GM21786 (cell line): Measurements from ENCODE around the gene HOXC5.
"Not testable (repeated sequence)": the region's sequence is repeated elsewhere in the genome, so short reads cannot be mapped to it uniquely, and the experiment has no call there.

ENCODE experiments used
- ATAC-seq: cut with Tn5 transposase; IDR thresholded peaks from one replicate; pipeline ENCODE4 v1.9.1; 2021; ENCODE audit not compliant: unreplicated experiment

Gene HOXC5

GRCh38 chr12:54032086-54032619, 697 bp upstream of the HOXC5 start:
- ATAC-seq: no peak

- ATAC-seq: no peak
Observed at GRCh38 chr12:54033106-54033979, 493 bp downstream of the HOXC5 start.

DNA sequence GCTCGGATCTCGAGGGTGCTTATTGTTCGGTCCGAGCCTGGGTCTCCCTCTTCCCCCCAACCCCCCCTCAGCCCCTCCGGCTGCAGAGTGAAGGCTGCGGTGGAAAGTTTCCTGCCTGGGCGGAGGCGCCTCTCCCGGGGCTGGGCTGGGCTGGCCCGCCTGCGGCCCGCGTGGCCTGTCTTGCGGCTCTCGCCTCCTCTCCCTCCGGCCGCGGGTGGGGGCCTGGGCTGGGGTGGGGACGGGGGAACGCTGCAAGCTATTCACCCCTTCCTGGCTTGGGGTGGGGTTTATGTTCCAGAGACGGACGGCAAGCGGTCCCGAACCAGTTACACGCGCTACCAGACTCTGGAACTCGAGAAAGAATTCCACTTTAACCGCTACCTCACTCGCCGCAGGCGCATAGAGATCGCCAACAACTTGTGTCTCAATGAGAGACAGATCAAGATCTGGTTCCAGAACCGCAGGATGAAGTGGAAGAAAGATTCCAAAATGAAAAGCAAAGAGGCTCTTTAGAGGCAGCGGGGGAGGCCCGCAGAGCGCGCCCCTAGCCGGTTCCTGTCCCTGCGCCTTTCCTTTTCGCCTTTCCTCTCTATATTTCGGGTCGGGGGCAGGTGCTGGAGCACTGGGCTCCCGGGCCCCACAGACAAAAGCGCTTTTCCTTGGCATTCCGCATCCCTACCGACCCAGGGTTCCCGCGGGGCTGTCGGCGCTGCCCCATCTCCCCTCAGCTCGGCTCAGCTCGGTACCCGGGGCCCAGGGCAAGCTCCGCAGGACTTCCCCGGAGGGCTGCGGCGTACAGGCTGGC, 1.3 kb downstream of the HOXC5 start:
- no peak for ATAC-seq

DNA sequence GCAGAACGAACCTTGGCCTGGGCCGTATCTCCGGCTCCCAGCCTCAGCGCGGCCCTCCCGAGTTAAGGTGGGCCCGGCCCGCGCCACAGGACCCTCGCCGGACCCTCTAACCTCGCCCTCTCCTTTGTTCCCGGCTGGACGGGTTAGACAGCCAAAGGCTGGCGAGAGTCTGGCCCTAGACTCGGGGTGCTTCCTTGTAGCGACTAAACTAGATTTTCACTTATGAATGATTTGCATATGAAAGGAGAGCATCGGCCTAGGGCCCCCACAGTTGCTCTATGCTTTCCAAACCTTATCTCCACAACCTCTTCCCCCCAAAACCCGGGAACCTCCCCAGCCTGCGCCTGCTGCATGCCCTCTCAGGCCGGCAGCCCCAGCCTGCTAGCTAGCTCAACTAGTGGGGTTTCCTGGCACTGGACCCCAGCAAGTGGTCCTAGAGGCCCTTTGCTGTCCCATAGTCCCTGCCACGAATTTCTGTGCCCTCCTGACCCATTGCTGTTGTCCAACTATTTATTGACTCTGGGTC, 2.0 kb downstream of the HOXC5 start:
- ATAC-seq: no peak

DNA sequence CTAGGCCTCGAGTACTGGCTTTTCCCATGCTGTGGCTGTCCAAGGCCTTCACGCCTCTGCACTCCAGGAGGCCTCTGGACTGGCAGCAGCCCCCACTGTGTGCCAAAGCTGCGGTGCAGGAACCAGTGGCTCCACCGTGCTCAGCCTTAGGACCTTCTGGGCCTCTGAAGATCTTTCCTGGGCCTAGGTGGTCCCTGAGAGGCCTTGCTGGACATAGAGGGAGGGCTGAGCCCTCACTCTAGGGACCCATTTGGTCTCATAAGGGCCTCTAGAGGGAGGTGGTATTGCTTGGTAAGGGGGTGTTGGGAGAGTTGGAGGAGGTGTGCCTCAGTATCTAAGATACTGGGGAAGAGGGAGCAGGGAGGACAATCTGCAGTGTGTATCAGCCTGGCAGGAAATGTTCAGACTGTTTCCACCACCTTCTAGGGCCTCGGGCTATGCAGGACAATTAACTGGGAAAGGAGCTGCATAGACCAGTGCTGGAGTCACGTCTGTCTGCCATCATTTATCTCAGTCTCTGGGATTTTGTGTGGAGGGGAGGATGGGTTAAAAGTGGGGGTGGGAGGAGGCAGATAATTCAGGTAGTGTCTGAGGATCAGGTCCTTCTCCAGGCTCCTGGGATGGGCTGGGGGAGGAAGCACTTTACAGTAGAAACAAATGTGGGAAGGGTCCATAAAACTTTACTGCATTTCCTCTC, 2.9 kb downstream of the HOXC5 start:
- no peak for ATAC-seq

DNA sequence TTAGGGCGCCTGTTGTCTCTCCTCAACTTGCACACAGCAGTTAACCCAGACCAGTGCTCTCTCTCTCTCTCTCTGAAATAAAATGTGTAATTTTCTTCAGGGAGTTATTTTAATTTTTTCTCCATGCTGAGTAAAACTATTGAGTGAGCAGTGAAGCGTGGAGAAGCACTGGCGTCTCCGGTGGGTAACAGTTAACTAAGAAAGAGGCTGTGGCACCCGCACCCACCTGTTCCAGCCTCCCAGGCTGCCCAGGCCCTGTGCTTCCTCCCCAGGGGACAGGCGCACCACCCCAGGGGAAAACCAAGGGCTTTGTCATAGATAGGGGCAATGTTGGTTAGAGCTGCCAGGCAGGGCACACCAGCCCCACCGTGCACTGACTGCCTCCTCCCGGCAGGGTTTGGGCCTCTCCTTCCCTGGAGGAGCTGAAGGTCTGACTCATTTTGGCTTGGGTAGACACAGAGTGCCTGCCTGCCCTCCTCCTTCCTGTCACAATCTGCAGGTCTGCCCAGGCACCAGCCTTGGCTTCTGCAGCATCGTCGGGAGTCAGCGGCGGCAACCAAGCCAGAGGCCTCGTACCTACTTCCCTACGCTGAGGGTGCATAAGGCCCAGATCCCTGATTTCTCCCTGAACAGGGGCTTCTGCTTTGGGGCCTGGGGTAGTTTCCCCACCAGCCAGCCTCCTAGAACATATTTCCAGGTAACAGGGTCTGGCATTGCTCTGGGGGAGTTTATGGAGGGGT, 3.9 kb downstream of the HOXC5 start:
- peak; percentile 47 for ATAC-seq

DNA sequence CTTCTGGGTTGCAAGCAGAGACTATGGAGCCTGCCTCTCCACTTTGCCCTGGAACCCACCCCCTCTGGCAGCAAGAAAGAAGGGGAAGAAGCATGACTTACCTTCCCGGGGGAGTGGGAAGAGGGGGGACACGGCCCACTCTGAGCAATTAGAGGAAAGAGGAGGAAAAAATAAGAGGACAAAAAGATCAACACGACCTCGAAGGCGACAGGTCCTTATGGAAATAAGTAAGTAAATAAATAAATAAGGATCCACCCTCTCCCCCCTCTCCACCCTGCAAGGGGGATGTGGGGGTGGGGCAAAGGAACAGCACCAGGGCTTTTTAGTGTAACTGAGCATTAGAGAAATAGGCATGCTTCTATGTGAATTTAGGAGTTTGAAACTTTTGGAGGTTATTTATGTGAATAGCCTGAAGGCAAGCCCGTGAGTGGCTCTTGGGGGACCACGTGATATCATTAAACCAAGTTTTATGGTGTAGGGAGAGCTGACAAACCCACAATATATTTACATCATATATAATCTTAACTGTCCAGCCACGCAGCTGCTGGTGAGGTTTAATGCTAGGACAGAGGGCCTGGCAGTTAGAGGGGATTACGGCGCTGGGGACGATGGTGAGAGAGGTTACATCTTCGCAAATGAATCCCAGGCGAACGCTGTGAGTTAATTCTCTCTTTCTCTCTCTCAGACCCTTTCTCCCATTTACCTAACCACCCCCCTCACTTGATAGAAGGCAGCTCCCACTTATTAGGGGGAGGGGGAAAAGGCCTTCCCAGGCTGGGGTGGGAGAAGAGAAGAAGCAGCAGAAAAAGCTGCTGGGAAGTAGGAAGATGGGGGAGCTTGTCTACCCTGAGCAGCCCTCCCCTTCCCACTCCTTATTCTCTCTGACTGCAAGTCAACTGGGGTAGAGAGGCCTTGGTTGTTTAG, 4.8 kb downstream of the HOXC5 start:
- ATAC-seq: no peak

DNA sequence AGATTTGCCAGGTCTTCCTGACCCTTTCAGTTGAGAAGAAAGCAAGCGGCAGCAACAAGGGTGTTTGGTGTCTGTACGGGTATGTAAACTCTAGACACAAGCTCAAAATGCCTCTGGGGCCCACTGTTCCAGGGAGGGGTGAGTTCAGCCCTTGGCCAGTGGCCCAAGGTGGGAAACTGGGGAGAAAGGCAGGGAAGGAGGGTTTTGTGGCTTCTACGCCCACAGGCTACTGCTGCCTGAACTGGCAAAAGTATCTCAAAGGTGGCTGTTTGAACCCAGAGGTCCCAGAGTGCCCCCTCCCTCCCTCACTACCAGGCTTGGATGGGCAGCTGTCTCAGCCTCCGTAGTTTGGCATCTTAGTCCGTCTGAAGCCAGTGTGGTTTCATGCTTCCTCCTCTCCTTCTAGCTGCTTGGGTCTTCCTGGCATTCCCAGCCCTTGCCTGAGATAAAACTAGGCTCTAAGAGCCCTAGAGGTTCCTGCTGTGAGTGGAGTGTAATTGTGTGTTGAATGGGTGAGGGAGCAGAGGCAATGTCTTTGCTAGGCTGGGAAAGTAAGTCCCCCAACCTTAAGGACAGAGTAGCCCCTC, 5.5 kb downstream of the HOXC5 start:
- no peak for ATAC-seq

DNA sequence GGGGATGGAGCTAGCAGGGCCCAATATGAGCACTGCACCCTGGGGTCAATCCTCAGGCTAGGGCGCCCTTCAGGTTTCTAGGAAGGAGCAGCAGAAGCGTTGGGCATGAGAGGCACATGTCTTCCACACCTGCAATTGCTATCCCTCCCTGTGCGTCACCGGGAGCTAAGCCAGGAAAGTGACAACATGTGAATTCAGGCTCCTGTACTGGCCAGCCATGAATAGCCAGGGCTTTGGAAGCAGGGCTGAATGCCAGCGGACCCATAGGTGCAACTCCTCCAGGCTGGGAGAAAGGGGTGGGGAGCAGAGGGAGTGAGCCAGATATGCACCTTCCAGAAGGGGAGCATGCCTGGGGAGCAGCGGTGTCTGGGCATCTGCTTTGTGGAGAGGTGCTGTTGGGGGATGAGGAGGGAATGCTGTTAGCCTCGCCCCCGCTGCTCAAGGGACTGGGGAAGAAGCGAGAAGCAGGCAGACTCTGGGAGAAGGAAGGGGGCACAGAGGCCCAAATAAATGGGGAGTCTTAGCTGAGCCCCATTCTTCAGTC, 6.1 kb downstream of the HOXC5 start:
- ATAC-seq: no peak

DNA sequence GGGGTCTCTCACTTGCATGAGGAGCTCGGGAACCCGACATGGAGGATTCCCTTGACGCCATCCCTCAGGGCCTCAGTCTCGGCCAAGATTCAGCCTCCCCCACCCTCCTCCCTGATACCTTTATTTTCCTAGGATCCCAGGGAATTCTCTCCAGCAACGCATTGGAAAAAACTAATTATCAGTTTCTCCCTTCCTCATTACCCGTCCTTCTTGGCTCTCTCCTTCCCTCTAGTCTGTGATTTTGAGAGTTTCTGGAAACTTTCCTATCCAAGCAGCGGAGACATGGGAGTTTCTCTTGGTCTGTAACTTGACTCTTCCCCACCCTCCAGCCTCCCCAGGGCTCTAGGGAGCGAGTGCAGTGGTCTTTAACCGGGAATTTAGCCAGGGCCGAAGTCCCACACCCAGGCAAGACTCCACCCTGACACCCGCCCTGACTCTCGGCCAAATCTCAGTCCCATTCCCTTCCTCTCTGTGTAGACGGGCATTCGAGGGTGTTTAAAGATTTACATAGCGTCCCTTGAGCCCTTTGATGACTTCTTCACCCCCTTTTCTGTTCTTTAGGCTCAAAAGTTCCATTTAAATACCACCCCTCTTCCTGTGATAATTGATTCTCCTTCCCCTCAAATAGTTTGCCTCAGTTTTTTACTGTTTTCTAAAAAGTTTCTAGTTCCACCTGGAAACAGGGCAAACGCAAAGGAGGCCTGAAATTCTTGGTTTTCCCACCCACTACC, 6.7 kb downstream of the HOXC5 start:
- ATAC-seq: no peak

- ATAC-seq: no peak
Observed at GRCh38 chr12:54040148-54040494, 7.3 kb downstream of the HOXC5 start.

DNA sequence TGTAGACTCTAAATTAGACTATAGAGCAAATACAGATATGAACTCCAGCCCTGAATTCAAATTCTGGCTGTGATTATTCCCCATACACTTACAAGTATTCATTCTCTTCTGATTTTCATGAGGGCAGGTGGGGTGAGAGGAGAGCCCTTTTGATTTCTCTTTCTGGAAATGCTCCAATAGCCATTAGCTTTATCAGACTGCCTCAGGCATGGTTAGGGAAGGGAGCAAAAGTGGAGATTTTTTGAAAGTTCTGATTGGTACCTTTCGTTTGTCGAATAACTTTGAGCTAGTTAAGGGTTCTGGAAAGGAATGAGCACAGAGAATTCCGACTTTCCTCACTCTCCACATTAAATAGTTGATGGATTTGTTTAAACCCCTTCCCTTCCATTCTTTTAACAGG, 7.8 kb downstream of the HOXC5 start:
- ATAC-seq: no peak

GRCh38 chr12:54041097-54041690, 8.3 kb downstream of the HOXC5 start:
- no peak for ATAC-seq

DNA sequence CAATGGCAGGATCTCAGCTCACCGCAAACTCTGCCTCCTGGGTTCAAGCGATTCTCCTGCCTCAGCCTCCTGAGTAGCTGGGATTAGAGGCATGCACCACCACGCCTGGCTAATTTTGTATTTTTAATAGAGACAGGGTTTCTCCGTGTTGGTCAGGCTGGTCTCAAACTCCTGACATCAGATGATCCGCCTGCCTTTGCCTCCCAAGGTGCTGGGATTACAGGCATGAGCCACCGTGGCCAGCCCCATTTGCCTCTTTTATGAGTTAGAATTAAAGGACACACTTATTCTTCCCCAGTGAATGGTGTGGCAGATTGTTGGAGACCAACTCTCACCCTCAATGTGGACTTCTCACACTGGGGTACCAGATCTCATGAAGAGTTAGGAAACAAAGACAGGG, 9.2 kb downstream of the HOXC5 start:
- not testable (repeated sequence) for ATAC-seq

DNA sequence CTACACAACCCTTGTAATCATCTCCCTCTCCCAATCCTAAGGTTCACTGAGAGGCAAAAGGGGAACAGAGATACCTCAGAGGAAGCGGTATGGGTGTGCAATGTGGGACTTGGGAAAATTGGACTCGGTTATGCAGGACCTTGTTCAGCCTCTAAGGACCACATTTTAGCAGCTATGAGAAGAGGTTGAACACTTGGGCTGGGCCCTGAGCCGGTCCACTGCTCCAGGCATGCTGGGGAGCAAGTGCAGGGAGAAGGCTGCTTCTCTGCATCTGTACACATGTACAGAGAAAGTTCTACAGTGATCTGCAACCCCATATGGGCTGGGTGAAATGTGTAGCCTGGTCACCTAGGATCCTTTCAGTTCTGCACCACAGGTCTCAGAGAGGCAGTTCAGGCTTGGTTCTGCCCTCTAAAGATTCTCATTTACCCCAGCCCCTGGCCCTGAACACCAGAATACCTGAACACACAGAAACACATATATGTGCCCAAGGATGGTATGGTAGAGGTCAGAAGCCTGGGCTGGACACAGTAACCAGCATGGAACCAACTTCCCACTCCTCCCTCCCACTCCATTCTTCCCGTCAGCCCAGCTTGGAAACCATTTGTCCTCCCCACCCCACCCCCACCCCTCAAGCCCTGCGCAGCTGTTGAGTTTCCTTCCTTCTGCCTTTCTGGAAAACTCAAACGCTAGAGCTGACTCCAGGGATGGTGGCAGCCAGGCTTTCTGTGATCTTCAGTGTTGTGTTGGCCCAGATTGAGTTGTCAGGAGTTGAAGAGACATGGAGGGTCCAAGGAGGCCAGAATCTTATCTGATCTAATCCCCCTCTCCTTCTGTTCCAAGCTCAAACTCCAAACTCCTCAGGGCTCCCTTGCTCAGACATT, 10.4 kb downstream of the HOXC5 start:
- no peak for ATAC-seq

DNA sequence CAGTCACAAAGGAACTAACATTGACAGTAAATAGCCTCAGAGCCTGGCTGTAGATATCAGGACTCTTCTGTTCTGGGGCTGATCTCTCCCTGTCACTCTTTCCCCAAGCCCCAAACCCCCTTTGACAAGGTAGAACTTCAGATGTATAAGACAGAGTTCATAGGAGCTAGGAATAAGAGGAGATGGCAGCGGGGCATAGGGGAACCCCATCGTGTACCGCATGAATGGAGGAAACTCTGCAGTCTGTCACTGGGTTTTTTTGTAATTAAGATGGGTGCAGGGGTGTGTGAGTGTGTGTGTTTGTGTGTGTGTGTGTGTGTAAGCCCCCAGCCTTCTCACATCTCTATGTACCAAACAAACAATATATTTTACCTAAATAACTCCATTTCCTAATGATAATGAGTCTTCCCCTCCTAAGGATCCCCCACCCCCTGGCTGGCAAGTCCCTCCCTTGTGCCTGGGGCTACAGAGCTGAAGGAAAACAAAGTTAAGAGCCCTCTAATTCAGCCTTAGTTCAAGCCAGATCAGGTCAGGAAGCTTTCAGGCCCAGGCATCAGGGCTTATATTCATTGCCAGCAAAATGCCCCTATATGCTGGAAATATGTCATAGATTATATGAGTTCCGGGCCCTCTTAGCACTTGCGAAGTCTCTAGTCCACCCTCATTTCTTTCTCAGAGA, 11.7 kb downstream of the HOXC5 start:
- ATAC-seq: no peak
